ENCODE results near the gene MYLK4. TPM values are rescaled to one million over a fixed set of nuclear protein-coding genes. Genes with fewer than 3 reads are reported as not detected.

The MYLK4 gene
- total RNA-seq, 1 experiment from 2014 or later = 0.85 TPM

DNA sequence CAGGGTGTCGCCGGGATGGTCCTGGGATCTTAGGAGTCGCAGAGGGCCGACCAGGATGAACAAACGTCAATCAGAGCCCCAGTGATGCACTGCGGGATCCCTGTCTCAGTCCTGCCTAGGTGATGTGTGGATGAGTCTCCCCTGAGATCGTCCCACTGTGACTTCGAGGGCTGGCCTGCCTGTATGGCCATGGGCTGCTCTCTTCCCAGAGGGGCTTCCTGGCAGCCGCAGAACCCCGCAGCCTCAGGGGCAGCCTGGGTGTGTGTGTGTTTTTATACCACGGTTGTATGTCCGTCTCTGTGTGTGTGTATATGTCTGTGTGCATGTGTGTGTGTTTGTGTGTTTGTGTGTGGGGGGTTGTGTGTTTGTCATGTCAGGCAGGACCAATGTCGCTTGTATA is 111.6 kb downstream of the MYLK4 start:
- no peak for TF ChIP-seq POLR2AphosphoS5 (IDR thresholded peaks at IDR 0.05; ENCODE audit: low read depth, low read length)
- TF ChIP-seq, protein P1, sequence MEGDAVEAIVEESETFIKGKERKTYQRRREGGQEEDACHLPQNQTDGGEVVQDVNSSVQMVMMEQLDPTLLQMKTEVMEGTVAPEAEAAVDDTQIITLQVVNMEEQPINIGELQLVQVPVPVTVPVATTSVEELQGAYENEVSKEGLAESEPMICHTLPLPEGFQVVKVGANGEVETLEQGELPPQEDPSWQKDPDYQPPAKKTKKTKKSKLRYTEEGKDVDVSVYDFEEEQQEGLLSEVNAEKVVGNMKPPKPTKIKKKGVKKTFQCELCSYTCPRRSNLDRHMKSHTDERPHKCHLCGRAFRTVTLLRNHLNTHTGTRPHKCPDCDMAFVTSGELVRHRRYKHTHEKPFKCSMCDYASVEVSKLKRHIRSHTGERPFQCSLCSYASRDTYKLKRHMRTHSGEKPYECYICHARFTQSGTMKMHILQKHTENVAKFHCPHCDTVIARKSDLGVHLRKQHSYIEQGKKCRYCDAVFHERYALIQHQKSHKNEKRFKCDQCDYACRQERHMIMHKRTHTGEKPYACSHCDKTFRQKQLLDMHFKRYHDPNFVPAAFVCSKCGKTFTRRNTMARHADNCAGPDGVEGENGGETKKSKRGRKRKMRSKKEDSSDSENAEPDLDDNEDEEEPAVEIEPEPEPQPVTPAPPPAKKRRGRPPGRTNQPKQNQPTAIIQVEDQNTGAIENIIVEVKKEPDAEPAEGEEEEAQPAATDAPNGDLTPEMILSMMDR (IDR thresholded peaks at IDR 0.05) = no peak
- TF ChIP-seq SIN3A (IDR thresholded peaks at IDR 0.05; ENCODE audit: borderline replicate concordance, insufficient read depth, low read depth, low read length) = no peak
- TF ChIP-seq TCF7L2 (IDR thresholded peaks at IDR 0.05; ENCODE audit: low read depth, low read length) = no peak
- TF ChIP-seq, protein P2, sequence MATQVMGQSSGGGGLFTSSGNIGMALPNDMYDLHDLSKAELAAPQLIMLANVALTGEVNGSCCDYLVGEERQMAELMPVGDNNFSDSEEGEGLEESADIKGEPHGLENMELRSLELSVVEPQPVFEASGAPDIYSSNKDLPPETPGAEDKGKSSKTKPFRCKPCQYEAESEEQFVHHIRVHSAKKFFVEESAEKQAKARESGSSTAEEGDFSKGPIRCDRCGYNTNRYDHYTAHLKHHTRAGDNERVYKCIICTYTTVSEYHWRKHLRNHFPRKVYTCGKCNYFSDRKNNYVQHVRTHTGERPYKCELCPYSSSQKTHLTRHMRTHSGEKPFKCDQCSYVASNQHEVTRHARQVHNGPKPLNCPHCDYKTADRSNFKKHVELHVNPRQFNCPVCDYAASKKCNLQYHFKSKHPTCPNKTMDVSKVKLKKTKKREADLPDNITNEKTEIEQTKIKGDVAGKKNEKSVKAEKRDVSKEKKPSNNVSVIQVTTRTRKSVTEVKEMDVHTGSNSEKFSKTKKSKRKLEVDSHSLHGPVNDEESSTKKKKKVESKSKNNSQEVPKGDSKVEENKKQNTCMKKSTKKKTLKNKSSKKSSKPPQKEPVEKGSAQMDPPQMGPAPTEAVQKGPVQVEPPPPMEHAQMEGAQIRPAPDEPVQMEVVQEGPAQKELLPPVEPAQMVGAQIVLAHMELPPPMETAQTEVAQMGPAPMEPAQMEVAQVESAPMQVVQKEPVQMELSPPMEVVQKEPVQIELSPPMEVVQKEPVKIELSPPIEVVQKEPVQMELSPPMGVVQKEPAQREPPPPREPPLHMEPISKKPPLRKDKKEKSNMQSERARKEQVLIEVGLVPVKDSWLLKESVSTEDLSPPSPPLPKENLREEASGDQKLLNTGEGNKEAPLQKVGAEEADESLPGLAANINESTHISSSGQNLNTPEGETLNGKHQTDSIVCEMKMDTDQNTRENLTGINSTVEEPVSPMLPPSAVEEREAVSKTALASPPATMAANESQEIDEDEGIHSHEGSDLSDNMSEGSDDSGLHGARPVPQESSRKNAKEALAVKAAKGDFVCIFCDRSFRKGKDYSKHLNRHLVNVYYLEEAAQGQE (IDR thresholded peaks at IDR 0.05; ENCODE audit: insufficient read depth in 1 of 2, low read depth in 2 of 2, low read length in 1 of 2) = no peak
- no TSS peak for BruUV-seq (replicated peaks)
- Histone ChIP-seq H3K27me3 (ENCODE audit: control insufficient read depth, insufficient read depth, low read length) (no peaks in the 10 kb centered on the region), H3K27ac (ENCODE audit: low read length) (no peak overlapping the region), H3K4me3 (ENCODE audit: low read depth in 2 of 2, low read length in 2 of 2) (no peak overlapping the region), H3K4me1 (ENCODE audit: control insufficient read depth, insufficient read depth, low read length) (peaks cover 6% of the 10 kb centered on the region), H3K9me3 (ENCODE audit: control insufficient read depth, insufficient read depth, low read depth, low read length) (no peaks in the 10 kb centered on the region), H3K36me3 (ENCODE audit: control insufficient read depth, insufficient read depth, low read length) (no peaks in the 10 kb centered on the region)
- ATAC-seq (no peak), DNase-seq (ENCODE audit: low read depth, low spot score) (no peak)
- intact Hi-C loops (cut with micrococcal nuclease; ENCODE audit: unreplicated experiment) (loop anchor here (10.0 kb wide), 1 partner anchor 1044 kb away; no protein-coding TSS in a partner anchor), in situ Hi-C loops (cut with HindIII; ENCODE audit: low pct_unique_long_range_greater_than_20kb, low sequenced_read_pairs) (no loop called here)
- ChIA-PET CTCF (interaction anchor here (0.7 kb wide), 1 partner anchor 111 kb away, joined by 3 read pairs; no protein-coding TSS in a partner anchor), POLR2A (no interaction called here)

DNA sequence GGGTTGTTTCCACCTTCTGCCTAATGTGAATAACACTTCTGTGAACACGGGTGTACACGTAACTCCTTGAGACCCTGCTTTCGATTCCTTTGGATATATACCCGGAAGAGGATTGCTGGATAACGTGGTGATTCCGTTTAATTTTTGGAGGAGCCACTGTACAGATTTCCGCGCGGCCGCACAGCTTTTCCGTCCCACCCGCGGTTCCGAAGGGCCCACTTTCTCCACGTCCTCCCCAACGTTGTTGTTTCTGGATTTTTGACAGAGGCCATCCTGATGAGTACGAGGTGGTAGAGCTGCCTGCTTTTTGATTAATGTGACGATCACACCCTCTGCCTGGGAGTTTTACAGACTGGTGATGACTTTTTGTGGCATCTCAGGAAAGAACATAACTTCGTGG is 114.0 kb downstream of the MYLK4 start:
- intact Hi-C loops (cut with micrococcal nuclease; ENCODE audit: unreplicated experiment) = loop anchor here (10.0 kb wide), 1 partner anchor 1042 kb away; no protein-coding TSS in a partner anchor
- in situ Hi-C loops (cut with HindIII; ENCODE audit: low pct_unique_long_range_greater_than_20kb, low sequenced_read_pairs) = no loop called here
- POLR2A ChIA-PET = no interaction called here
- Histone ChIP-seq H3K4me3 (ENCODE audit: low read depth in 2 of 2, low read length in 2 of 2) (no peak overlapping the region), H3K4me1 (ENCODE audit: control insufficient read depth, insufficient read depth, low read length) (peaks cover 6% of the 10 kb centered on the region), H3K9me3 (ENCODE audit: control insufficient read depth, insufficient read depth, low read depth, low read length) (no peaks in the 10 kb centered on the region), H3K27ac (ENCODE audit: low read length) (no peak overlapping the region), H3K27me3 (ENCODE audit: control insufficient read depth, insufficient read depth, low read length) (no peaks in the 10 kb centered on the region), H3K36me3 (ENCODE audit: control insufficient read depth, insufficient read depth, low read length) (no peaks in the 10 kb centered on the region)
- ATAC-seq (no peak), DNase-seq (ENCODE audit: low read depth, low spot score) (no peak)
- no TSS peak for BruUV-seq (replicated peaks)
- CTCF ChIA-PET = no interaction called here
- TF ChIP-seq, protein P2 (IDR thresholded peaks at IDR 0.05; ENCODE audit: insufficient read depth in 1 of 2, low read depth in 2 of 2, low read length in 1 of 2) = no peak
- TF ChIP-seq TCF7L2 (IDR thresholded peaks at IDR 0.05; ENCODE audit: low read depth, low read length) (no peak), POLR2AphosphoS5 (IDR thresholded peaks at IDR 0.05; ENCODE audit: low read depth, low read length) (no peak), SIN3A (IDR thresholded peaks at IDR 0.05; ENCODE audit: borderline replicate concordance, insufficient read depth, low read depth, low read length) (no peak)
- TF ChIP-seq, protein P1 (IDR thresholded peaks at IDR 0.05) = no peak

Data from Panc1 (cell line).